GM12878 (cell line): ENCODE measurements around the gene SPIRE1.

Experiments
- ASH2L ChIP-seq: fragments of 300-600, 200-600 bp; sonication (generic); IDR thresholded peaks from 2 replicates; pipeline ENCODE4 v1.6.1; 2017; ENCODE audit warnings: low read depth, mild to moderate bottlenecking, borderline replicate concordance
- BMI1 ChIP-seq: fragments of 450-650 bp; IDR thresholded peaks from 2 replicates; pipeline ENCODE4 v1.6.1; 2016; ENCODE audit warnings: mild to moderate bottlenecking, moderate library complexity, borderline replicate concordance
- EGR1 ChIP-seq, 2 experiments: IDR thresholded peaks; 1 replicate in 1 of 2; 2 replicates in 1 of 2; pipeline ENCODE4 v1.6.1; 2011 to 2012; ENCODE audit warnings: low read depth in 2 of 2, low read length in 2 of 2, borderline replicate concordance in 1 of 2, mild to moderate bottlenecking in 1 of 2, moderate library complexity in 1 of 2
- EP300 ChIP-seq, 2 experiments: fragments of 150-350 bp in 1 of 2; IDR thresholded peaks; 2 replicates each; pipeline ENCODE4 v1.6.1; 2011 to 2012; ENCODE audit warnings: low read depth in 2 of 2, low read length in 2 of 2, borderline replicate concordance in 1 of 2, improper control_type of control experiment in 1 of 2, inconsistent platforms in 1 of 2; ENCODE audit not compliant: control insufficient read depth in 1 of 2
- HDAC6 ChIP-seq: fragments of 200-600 bp; sonication (generic); IDR thresholded peaks from one replicate; pipeline ENCODE4 v1.8.0; 2017; ENCODE audit warnings: antibody characterized with exemption; ENCODE audit not compliant: unreplicated experiment
- NR2C2 ChIP-seq: IDR thresholded peaks from 2 replicates; pipeline ENCODE4 v1.6.1; 2011; ENCODE audit warnings: borderline replicate concordance, low read depth; ENCODE audit not compliant: control insufficient read depth, insufficient read length
- POLR2A ChIP-seq: IDR thresholded peaks from 2 replicates; pipeline ENCODE4 v1.6.1; 2011; ENCODE audit warnings: low read depth, mild to moderate bottlenecking, low read length
- RFX5 ChIP-seq: IDR thresholded peaks from 2 replicates; pipeline ENCODE4 v1.6.1; 2011; ENCODE audit warnings: low read depth, low read length, improper control_type of control experiment
- TAF1 ChIP-seq: IDR thresholded peaks from 2 replicates; pipeline ENCODE4 v1.6.1; 2011; ENCODE audit warnings: mild to moderate bottlenecking, low read depth, low read length, borderline replicate concordance
- TF ChIP-seq, protein P1 (sequence below), 3 experiments: IDR thresholded peaks in 2 of 3; conservative IDR thresholded peaks in 1 of 3; 2 replicates each; pipeline ENCODE4 v1.5.1; 2011; ENCODE audit warnings: low read depth in 3 of 3, low read length in 3 of 3, mild to moderate bottlenecking in 3 of 3, control low read depth in 2 of 3, moderate library complexity in 2 of 3, inconsistent platforms in 1 of 3, mixed read lengths in 1 of 3; ENCODE audit not compliant: control insufficient read depth in 2 of 3, insufficient read depth in 1 of 3; ENCODE audit errors: extremely low read depth in 1 of 3
- TF ChIP-seq, protein P2 (sequence below): IDR thresholded peaks from 2 replicates; pipeline ENCODE4 v1.6.1; 2012; ENCODE audit warnings: low read depth, low read length, improper control_type of control experiment

- TF ChIP-seq BMI1 (no peak), EGR1 (IDR thresholded peaks at IDR 0.05; ENCODE audit: borderline replicate concordance in 1 of 2, low read depth in 2 of 2, low read length in 2 of 2) (no peak), NR2C2 (no peak), EP300 (IDR thresholded peaks at IDR 0.05; ENCODE audit: borderline replicate concordance in 1 of 2, control insufficient read depth in 1 of 2, low read depth in 2 of 2, low read length in 2 of 2) (no peak), POLR2A (no peak), HDAC6 (no peak), RFX5 (no peak), ASH2L (no peak), TAF1 (no peak)
- TF ChIP-seq, protein P1, sequence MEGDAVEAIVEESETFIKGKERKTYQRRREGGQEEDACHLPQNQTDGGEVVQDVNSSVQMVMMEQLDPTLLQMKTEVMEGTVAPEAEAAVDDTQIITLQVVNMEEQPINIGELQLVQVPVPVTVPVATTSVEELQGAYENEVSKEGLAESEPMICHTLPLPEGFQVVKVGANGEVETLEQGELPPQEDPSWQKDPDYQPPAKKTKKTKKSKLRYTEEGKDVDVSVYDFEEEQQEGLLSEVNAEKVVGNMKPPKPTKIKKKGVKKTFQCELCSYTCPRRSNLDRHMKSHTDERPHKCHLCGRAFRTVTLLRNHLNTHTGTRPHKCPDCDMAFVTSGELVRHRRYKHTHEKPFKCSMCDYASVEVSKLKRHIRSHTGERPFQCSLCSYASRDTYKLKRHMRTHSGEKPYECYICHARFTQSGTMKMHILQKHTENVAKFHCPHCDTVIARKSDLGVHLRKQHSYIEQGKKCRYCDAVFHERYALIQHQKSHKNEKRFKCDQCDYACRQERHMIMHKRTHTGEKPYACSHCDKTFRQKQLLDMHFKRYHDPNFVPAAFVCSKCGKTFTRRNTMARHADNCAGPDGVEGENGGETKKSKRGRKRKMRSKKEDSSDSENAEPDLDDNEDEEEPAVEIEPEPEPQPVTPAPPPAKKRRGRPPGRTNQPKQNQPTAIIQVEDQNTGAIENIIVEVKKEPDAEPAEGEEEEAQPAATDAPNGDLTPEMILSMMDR (IDR thresholded peaks at IDR 0.05 in 2 of 3, conservative IDR thresholded peaks at IDR 0.05 in 1 of 3; ENCODE audit: control insufficient read depth in 2 of 3, extremely low read depth in 1 of 3, insufficient read depth in 1 of 3, low read depth in 3 of 3, low read length in 3 of 3): no peak
- TF ChIP-seq, protein P2, sequence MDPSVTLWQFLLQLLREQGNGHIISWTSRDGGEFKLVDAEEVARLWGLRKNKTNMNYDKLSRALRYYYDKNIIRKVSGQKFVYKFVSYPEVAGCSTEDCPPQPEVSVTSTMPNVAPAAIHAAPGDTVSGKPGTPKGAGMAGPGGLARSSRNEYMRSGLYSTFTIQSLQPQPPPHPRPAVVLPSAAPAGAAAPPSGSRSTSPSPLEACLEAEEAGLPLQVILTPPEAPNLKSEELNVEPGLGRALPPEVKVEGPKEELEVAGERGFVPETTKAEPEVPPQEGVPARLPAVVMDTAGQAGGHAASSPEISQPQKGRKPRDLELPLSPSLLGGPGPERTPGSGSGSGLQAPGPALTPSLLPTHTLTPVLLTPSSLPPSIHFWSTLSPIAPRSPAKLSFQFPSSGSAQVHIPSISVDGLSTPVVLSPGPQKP: no peak
These were observed 197.0 kb downstream of the SPIRE1 start for GRCh38 chr18:12460874-12461273.
